ENCODE measurements around the gene TJP3. TPM values are rescaled to one million over a fixed set of nuclear protein-coding genes. Genes with fewer than 3 reads are reported as not detected.

Gene TJP3
- total RNA-seq, 1 donor from 2014 or later, result 14.7 TPM

- Histone ChIP-seq H2AFZ (replicated peaks) (no peak within 1 kb of the TSS), H4K20me1 (ENCODE audit: low read depth) (peaks cover 43% of the 10 kb centered on the region)
Observed at GRCh38 chr19:3700242-3701032, 7.7 kb upstream of the TJP3 start, which contains the start of gene PIP5K1C. PIP5K1C (minus strand) TSS chr19:3700468; CDS start chr19:3700390, 78 bp downstream.

GRCh38 chr19:3701200-3701599 lies 7.0 kb upstream of the TJP3 start:
- no peak overlapping the region for H2AFZ ChIP-seq (replicated peaks)
- H4K20me1 ChIP-seq (ENCODE audit: low read depth), result peaks cover 35% of the 10 kb centered on the region
- H3K4me3 Mint-ChIP-seq, result peak overlapping the region; percentile 83
- no peaks in the 10 kb centered on the region for H3K9me3 Mint-ChIP-seq
- H3K36me3 ChIP-seq, result no peaks in the 10 kb centered on the region
- no peaks in the 10 kb centered on the region for H3K36me3 Mint-ChIP-seq
- H3K27me3 Mint-ChIP-seq (ENCODE audit: insufficient read depth, low read depth), result peaks cover 2% of the 10 kb centered on the region
- H3F3A ChIP-seq (ENCODE audit: low read depth), result peaks cover 8% of the 10 kb centered on the region
- no peaks in the 10 kb centered on the region for H3K27me3 ChIP-seq
- TF ChIP-seq EZH2phosphoT487 (IDR thresholded peaks at IDR 0.05), result no peak
- no peak for TF ChIP-seq EZH2 (IDR thresholded peaks at IDR 0.05)
- TF ChIP-seq CTCF (IDR thresholded peaks at IDR 0.05), result no peak
- no peak overlapping the region for H3K27ac ChIP-seq
- no peaks in the 10 kb centered on the region for H3K9me3 ChIP-seq (ENCODE audit: low read depth)
- H3K4me3 ChIP-seq, result no peak overlapping the region
- peaks cover 9% of the 10 kb centered on the region for H3K4me1 ChIP-seq
- H3K4me1 Mint-ChIP-seq, result peaks cover 15% of the 10 kb centered on the region
- H3K79me2 ChIP-seq (ENCODE audit: low read depth), result peaks cover 36% of the 10 kb centered on the region
- no peak overlapping the region for H3K27ac Mint-ChIP-seq
- no peak overlapping the region for H3K9ac ChIP-seq
- no peak overlapping the region for H3K4me2 ChIP-seq
- DNase-seq (ENCODE audit: low spot score), result no peak

More at GRCh38 chr19:3700242-3701032, 7.7 kb upstream of the TJP3 start, which contains the start of gene PIP5K1C:
- H3K27me3 Mint-ChIP-seq (ENCODE audit: insufficient read depth, low read depth), result no peaks in the 10 kb centered on the region
- peaks cover 15% of the 10 kb centered on the region for H3K4me1 Mint-ChIP-seq
- Histone ChIP-seq H3K9ac (peak within 1 kb of the TSS; percentile 55), H3K27me3 (no peaks in the 10 kb centered on the region), H3K79me2 (ENCODE audit: low read depth) (peaks cover 44% of the 10 kb centered on the region), H3K36me3 (no peaks in the 10 kb centered on the region), H3K9me3 (ENCODE audit: low read depth) (no peaks in the 10 kb centered on the region), H3K27ac (no peak within 1 kb of the TSS), H3K4me3 (peak within 1 kb of the TSS; percentile 86), H3F3A (ENCODE audit: low read depth) (peaks cover 8% of the 10 kb centered on the region), H3K4me2 (peak within 1 kb of the TSS; percentile 90), H3K4me1 (peaks cover 9% of the 10 kb centered on the region)
- H3K36me3 Mint-ChIP-seq, result no peaks in the 10 kb centered on the region
- H3K4me3 Mint-ChIP-seq, result peak within 1 kb of the TSS; percentile 92
- H3K27ac Mint-ChIP-seq, result peak within 1 kb of the TSS; percentile 34
- H3K9me3 Mint-ChIP-seq, result no peaks in the 10 kb centered on the region
- TF ChIP-seq EZH2phosphoT487 (IDR thresholded peaks at IDR 0.05) (no peak), CTCF (IDR thresholded peaks at IDR 0.05) (peak; percentile 68)
- peak; percentile 97 for DNase-seq (ENCODE audit: low spot score)

GRCh38 chr19:3707868-3708206 lies 347 bp upstream of the TJP3 start:
- Mint-ChIP-seq H3K36me3 (no peaks in the 10 kb centered on the region), H3K27ac (no peak overlapping the region), H3K9me3 (no peaks in the 10 kb centered on the region), H3K4me1 (no peaks in the 10 kb centered on the region), H3K27me3 (ENCODE audit: insufficient read depth, low read depth) (peaks cover 5% of the 10 kb centered on the region), H3K4me3 (no peak overlapping the region)
- DNase-seq (ENCODE audit: low spot score), result no peak
- Histone ChIP-seq H3K4me2 (no peak overlapping the region), H3K27ac (no peak overlapping the region), H3K79me2 (ENCODE audit: low read depth) (no peaks in the 10 kb centered on the region), H2AFZ (replicated peaks) (no peak overlapping the region), H3F3A (ENCODE audit: low read depth) (no peaks in the 10 kb centered on the region), H3K4me1 (peaks cover 9% of the 10 kb centered on the region), H3K27me3 (no peaks in the 10 kb centered on the region), H3K9me3 (ENCODE audit: low read depth) (no peaks in the 10 kb centered on the region), H3K9ac (no peak overlapping the region), H3K36me3 (no peaks in the 10 kb centered on the region), H3K4me3 (no peak overlapping the region), H4K20me1 (ENCODE audit: low read depth) (no peaks in the 10 kb centered on the region)
- TF ChIP-seq EZH2 (IDR thresholded peaks at IDR 0.05) (no peak), CTCF (IDR thresholded peaks at IDR 0.05) (no peak), EZH2phosphoT487 (IDR thresholded peaks at IDR 0.05) (no peak)

All from neural progenitor cell (in vitro differentiated cells).